ENCODE measurements around the gene GPD2.

Gene GPD2

DNA sequence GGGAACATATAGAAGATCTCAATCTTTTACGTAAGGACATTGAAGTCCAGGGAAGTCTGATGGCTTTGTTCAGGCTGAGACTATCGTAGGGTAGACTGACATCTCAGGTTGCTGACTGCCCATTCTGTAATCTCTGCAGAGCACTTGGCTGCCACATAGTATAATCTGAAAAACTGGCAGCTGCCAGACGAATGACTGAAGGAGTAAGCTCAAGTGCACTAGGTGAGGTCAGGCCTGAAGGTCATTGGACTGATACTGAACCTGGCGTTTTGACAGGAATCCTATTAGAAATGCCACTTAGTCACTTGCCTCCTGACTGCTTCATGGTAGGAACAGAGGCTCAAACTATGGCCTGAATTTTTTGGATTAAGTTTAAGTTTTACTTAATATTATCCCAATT is 23.5 kb downstream of the GPD2 start:
- 0 out of 2 replicates have a peak, but pooled peaks cover 4% of the 10 kb centered on the region for H3K4me1 ChIP-seq (ENCODE audit: insufficient read depth, low read length)
- H3K4me3 ChIP-seq (ENCODE audit: low read length): no peak overlapping the region
- WGBS: 88% methylated on average over 4 of the region's 4 CpGs
- H3K9me3 ChIP-seq (ENCODE audit: insufficient read depth, low read depth, low read length): no peaks in the 10 kb centered on the region
- H3K27ac ChIP-seq (ENCODE audit: low read depth, low read length): no peak overlapping the region
- no peaks in the 10 kb centered on the region for H3K36me3 ChIP-seq (ENCODE audit: insufficient read depth, low read length)
- H3K9ac ChIP-seq (ENCODE audit: low read depth, low read length): no peak overlapping the region
- no peaks in the 10 kb centered on the region for H3K27me3 ChIP-seq (ENCODE audit: insufficient read depth, low read length)

- Histone ChIP-seq H3K9me3 (ENCODE audit: insufficient read depth, low read depth, low read length) (no peaks in the 10 kb centered on the region), H3K9ac (ENCODE audit: low read depth, low read length) (no peak overlapping the region), H3K36me3 (ENCODE audit: insufficient read depth, low read length) (no peaks in the 10 kb centered on the region), H3K27me3 (ENCODE audit: insufficient read depth, low read length) (no peaks in the 10 kb centered on the region), H3K27ac (ENCODE audit: low read depth, low read length) (no peak overlapping the region), H3K4me3 (ENCODE audit: low read length) (no peak overlapping the region), H3K4me1 (ENCODE audit: insufficient read depth, low read length) (peaks cover 24% of the 10 kb centered on the region)
- no CpG with 5 or more reads among the region's 1 CpG for WGBS
These were observed 27.9 kb downstream of the GPD2 start for GRCh38 chr2:156464106-156464505.

DNA sequence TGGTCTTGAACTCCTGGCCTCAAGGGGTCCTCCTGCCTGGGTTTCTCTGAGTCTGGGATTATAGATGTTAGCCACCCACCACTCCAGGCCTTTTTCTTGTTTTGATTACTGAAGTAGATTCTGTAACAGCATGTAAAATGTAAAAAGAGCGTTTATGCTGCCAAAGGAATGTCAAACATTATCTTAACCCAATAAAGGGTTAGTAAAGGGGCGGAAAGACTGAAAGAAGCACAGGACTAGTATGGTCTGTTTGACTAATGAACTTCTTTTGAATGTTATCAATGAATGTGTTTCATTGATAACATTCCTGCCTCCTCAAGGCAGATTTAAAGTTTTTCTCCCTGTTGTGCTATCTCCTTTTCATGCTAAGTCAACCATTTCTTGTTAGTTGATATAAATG is 29.4 kb downstream of the GPD2 start:
- Histone ChIP-seq H3K9ac (ENCODE audit: low read depth, low read length) (no peak overlapping the region), H3K9me3 (ENCODE audit: insufficient read depth, low read depth, low read length) (no peaks in the 10 kb centered on the region), H3K27ac (ENCODE audit: low read depth, low read length) (no peak overlapping the region; the same call in 1 of the 2 replicates), H3K4me3 (ENCODE audit: low read length) (no peak overlapping the region), H3K4me1 (ENCODE audit: insufficient read depth, low read length) (peaks cover 24% of the 10 kb centered on the region), H3K36me3 (ENCODE audit: insufficient read depth, low read length) (no peaks in the 10 kb centered on the region), H3K27me3 (ENCODE audit: insufficient read depth, low read length) (no peaks in the 10 kb centered on the region)
- WGBS: 95% methylated on average over 2 of the region's 2 CpGs

- peaks cover 24% of the 10 kb centered on the region for H3K4me1 ChIP-seq (ENCODE audit: insufficient read depth, low read length)
These were observed 30.7 kb downstream of the GPD2 start for GRCh38 chr2:156466739-156467405.

GRCh38 chr2:156470975-156471583 is 34.9 kb downstream of the GPD2 start:
- no peak overlapping the region for H3K4me3 ChIP-seq (ENCODE audit: low read length)
- H3K36me3 ChIP-seq (ENCODE audit: insufficient read depth, low read length): no peaks in the 10 kb centered on the region
- H3K27ac ChIP-seq (ENCODE audit: low read depth, low read length): no peak overlapping the region
- no peaks in the 10 kb centered on the region for H3K9me3 ChIP-seq (ENCODE audit: insufficient read depth, low read depth, low read length)
- WGBS: 93% methylated on average over 8 of the region's 8 CpGs
- H3K27me3 ChIP-seq (ENCODE audit: insufficient read depth, low read length): no peaks in the 10 kb centered on the region
- H3K9ac ChIP-seq (ENCODE audit: low read depth, low read length): no peak overlapping the region
- H3K4me1 ChIP-seq (ENCODE audit: insufficient read depth, low read length): peaks cover 33% of the 10 kb centered on the region

More at GRCh38 chr2:156466739-156467405, 30.7 kb downstream of the GPD2 start:
- no peak overlapping the region for H3K9ac ChIP-seq (ENCODE audit: low read depth, low read length)
- H3K27ac ChIP-seq (ENCODE audit: low read depth, low read length): no peak overlapping the region
- H3K9me3 ChIP-seq (ENCODE audit: insufficient read depth, low read depth, low read length): no peaks in the 10 kb centered on the region
- H3K36me3 ChIP-seq (ENCODE audit: insufficient read depth, low read length): no peaks in the 10 kb centered on the region
- no peaks in the 10 kb centered on the region for H3K27me3 ChIP-seq (ENCODE audit: insufficient read depth, low read length)
- no peak overlapping the region for H3K4me3 ChIP-seq (ENCODE audit: low read length)
- 69% methylated on average over 2 of the region's 3 CpGs for WGBS

DNA sequence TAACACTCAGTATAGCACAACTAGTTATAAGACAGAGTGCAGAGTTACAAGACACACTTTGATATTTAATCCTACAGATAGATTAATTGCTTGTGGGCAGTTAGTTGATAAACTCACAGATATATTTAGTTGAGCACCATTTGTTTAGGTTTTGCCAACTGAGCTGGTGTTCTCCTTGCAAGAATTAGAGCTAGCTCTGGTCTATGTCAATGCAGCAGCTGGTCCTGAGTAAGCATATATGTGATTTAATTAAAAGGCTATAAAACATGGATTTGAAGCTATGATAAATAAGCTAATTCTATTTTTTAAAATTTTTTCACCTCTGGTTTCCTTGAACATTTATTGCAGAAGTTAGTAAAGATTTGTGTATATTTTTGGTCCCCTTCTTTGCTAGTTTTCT is 35.6 kb downstream of the GPD2 start:
- no peak overlapping the region for H3K9ac ChIP-seq (ENCODE audit: low read depth, low read length)
- no peaks in the 10 kb centered on the region for H3K27me3 ChIP-seq (ENCODE audit: insufficient read depth, low read length)
- H3K4me1 ChIP-seq (ENCODE audit: insufficient read depth, low read length): peaks cover 29% of the 10 kb centered on the region
- H3K9me3 ChIP-seq (ENCODE audit: insufficient read depth, low read depth, low read length): no peaks in the 10 kb centered on the region
- H3K27ac ChIP-seq (ENCODE audit: low read depth, low read length): no peak overlapping the region
- H3K4me3 ChIP-seq (ENCODE audit: low read length): no peak overlapping the region
- no peaks in the 10 kb centered on the region for H3K36me3 ChIP-seq (ENCODE audit: insufficient read depth, low read length)

- no peaks in the 10 kb centered on the region for H3K27me3 ChIP-seq (ENCODE audit: insufficient read depth, low read length)
- no peak overlapping the region for H3K27ac ChIP-seq (ENCODE audit: low read depth, low read length)
- no peak overlapping the region for H3K9ac ChIP-seq (ENCODE audit: low read depth, low read length)
- no peaks in the 10 kb centered on the region for H3K9me3 ChIP-seq (ENCODE audit: insufficient read depth, low read depth, low read length)
- H3K36me3 ChIP-seq (ENCODE audit: insufficient read depth, low read length): no peaks in the 10 kb centered on the region
- H3K4me1 ChIP-seq (ENCODE audit: insufficient read depth, low read length): peaks cover 20% of the 10 kb centered on the region
- no peak overlapping the region for H3K4me3 ChIP-seq (ENCODE audit: low read length)
These were observed 36.5 kb downstream of the GPD2 start for GRCh38 chr2:156472686-156473085.

GRCh38 chr2:156473445-156473844 is 37.3 kb downstream of the GPD2 start:
- H3K36me3 ChIP-seq (ENCODE audit: insufficient read depth, low read length): no peaks in the 10 kb centered on the region
- H3K4me3 ChIP-seq (ENCODE audit: low read length): no peak overlapping the region
- no peaks in the 10 kb centered on the region for H3K27me3 ChIP-seq (ENCODE audit: insufficient read depth, low read length)
- no peaks in the 10 kb centered on the region for H3K9me3 ChIP-seq (ENCODE audit: insufficient read depth, low read depth, low read length)
- H3K27ac ChIP-seq (ENCODE audit: low read depth, low read length): no peak overlapping the region
- H3K9ac ChIP-seq (ENCODE audit: low read depth, low read length): no peak overlapping the region
- H3K4me1 ChIP-seq (ENCODE audit: insufficient read depth, low read length): peaks cover 17% of the 10 kb centered on the region
- 94% methylated on average over 1 of the region's 1 CpG for WGBS

DNA sequence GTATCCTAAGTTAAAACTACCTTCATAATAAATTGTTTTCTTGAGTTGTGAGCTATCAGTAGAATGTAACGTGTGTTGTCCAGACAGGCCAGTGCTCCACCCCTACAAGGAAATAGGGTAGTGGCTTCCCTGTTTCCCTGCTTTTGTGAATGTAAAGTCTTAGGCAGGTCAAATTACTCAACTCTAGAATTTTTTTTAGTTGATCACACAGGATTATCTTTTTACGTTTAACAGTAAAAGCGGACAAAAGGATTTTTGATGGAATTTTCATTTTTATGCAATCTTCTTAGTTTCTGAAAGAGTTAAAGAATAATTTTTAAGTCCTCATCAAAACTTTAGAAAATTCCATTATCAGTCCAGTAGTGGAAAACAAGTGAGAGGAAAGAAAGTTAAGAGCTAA is 38.2 kb downstream of the GPD2 start:
- WGBS: 78% methylated on average over 3 of the region's 3 CpGs
- Histone ChIP-seq H3K9me3 (ENCODE audit: insufficient read depth, low read depth, low read length) (no peaks in the 10 kb centered on the region), H3K36me3 (ENCODE audit: insufficient read depth, low read length) (no peaks in the 10 kb centered on the region), H3K4me1 (ENCODE audit: insufficient read depth, low read length) (peaks cover 17% of the 10 kb centered on the region), H3K9ac (ENCODE audit: low read depth, low read length) (no peak overlapping the region), H3K27ac (ENCODE audit: low read depth, low read length) (no peak overlapping the region), H3K4me3 (ENCODE audit: low read length) (no peak overlapping the region), H3K27me3 (ENCODE audit: insufficient read depth, low read length) (no peaks in the 10 kb centered on the region)

DNA sequence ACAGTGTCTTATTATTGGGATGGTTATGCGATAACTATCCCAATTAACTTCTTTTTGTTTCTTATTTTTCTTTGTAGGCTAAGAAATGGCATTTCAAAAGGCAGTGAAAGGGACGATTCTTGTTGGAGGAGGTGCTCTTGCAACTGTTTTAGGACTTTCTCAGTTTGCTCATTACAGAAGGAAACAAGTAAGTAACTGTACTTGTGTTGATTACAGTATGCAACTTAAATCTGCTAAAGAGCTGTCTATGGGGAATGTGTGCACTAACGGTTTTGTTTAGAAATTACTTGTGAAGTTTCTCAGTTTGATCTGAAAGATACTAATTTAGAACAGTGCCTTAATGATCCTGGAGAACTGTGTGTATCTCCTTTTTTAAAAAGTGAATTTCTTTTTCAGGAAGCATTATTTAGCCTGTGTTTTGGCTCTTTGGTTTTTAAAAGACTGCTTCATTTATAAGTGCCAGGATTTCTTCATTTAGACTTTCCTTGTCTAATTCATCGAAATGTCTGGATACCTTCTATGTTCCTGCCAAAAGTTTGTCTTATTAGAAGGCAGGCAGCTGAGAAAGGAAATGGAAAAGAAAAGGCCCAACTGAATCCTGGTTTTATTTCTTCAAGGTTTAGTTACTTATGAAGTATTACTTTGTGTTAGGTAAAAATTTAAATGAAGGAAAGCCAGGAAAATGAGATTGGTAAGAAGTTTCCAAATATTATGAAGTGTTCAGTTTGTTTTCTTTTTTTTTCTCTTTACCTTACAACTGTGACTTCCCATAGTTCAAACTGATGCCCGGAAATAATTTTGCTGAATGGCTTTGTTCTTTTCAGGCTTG is 40.1 kb downstream of the GPD2 start:
- WGBS: 92% methylated on average over 4 of the region's 5 CpGs
- H3K36me3 ChIP-seq (ENCODE audit: insufficient read depth, low read length): no peaks in the 10 kb centered on the region
- H3K27ac ChIP-seq (ENCODE audit: low read depth, low read length): no peak overlapping the region
- H3K9ac ChIP-seq (ENCODE audit: low read depth, low read length): no peak overlapping the region
- H3K9me3 ChIP-seq (ENCODE audit: insufficient read depth, low read depth, low read length): no peaks in the 10 kb centered on the region
- H3K27me3 ChIP-seq (ENCODE audit: insufficient read depth, low read length): no peaks in the 10 kb centered on the region
- peaks cover 17% of the 10 kb centered on the region for H3K4me1 ChIP-seq (ENCODE audit: insufficient read depth, low read length)
- no peak overlapping the region for H3K4me3 ChIP-seq (ENCODE audit: low read length)

- no peak overlapping the region for H3K27ac ChIP-seq (ENCODE audit: low read depth, low read length)
- H3K4me3 ChIP-seq (ENCODE audit: low read length): no peak overlapping the region
- no peaks in the 10 kb centered on the region for H3K36me3 ChIP-seq (ENCODE audit: insufficient read depth, low read length)
- no peaks in the 10 kb centered on the region for H3K9me3 ChIP-seq (ENCODE audit: insufficient read depth, low read depth, low read length)
- peaks cover 17% of the 10 kb centered on the region for H3K4me1 ChIP-seq (ENCODE audit: insufficient read depth, low read length)
- no peaks in the 10 kb centered on the region for H3K27me3 ChIP-seq (ENCODE audit: insufficient read depth, low read length)
- WGBS: 95% methylated on average over 2 of the region's 2 CpGs
- H3K9ac ChIP-seq (ENCODE audit: low read depth, low read length): no peak overlapping the region
These were observed 40.6 kb downstream of the GPD2 start for GRCh38 chr2:156476850-156477206.

All from HUES64 (cell line).